Calu3 (cell line): Measurements from ENCODE around the gene ADM. TPM values are rescaled to one million over a fixed set of nuclear protein-coding genes. Genes with fewer than 3 reads are reported as not detected.

Experiments
- BruUV-seq: library from RNA; stranded (reverse); fragments of 400-500 nt; replicated peaks from 2 replicates; lab custom pipeline; 2021; lab: Mats Ljungman, UMichigan
- CTCF ChIA-PET: fragments of 300-600 bp; sonication (Branson Sonifier 250); formaldehyde crosslinking; loops from one replicate; lab custom pipeline; 2022; ENCODE audit warnings: antibody characterized with exemption; lab: Charles Lee
- DNase-seq: peaks from one replicate; pipeline ENCODE4 v3.0.0; 2022
- H3K27ac Mint-ChIP-seq: one replicate; pipeline ENCODE4 v1.8.0; 2022; ENCODE audit warnings: mixed read lengths; ENCODE audit not compliant: unreplicated experiment
- H3K27me3 Mint-ChIP-seq: one replicate; pipeline ENCODE4 v1.8.0; 2022; ENCODE audit warnings: mixed read lengths; ENCODE audit not compliant: unreplicated experiment
- H3K36me3 Mint-ChIP-seq: one replicate; pipeline ENCODE4 v1.8.0; 2022; ENCODE audit warnings: mild to moderate bottlenecking, moderate library complexity, mixed read lengths; ENCODE audit not compliant: insufficient read depth, unreplicated experiment
- H3K4me1 Mint-ChIP-seq: one replicate; pipeline ENCODE4 v1.8.0; 2022; ENCODE audit warnings: mild to moderate bottlenecking, low read depth, mixed read lengths; ENCODE audit not compliant: unreplicated experiment
- H3K4me3 Mint-ChIP-seq: one replicate; pipeline ENCODE4 v1.8.0; 2022; ENCODE audit warnings: mild to moderate bottlenecking, low read depth, moderate library complexity, mixed read lengths; ENCODE audit not compliant: unreplicated experiment
- H3K9me3 Mint-ChIP-seq: one replicate; pipeline ENCODE4 v1.8.0; 2022; ENCODE audit warnings: low read depth, mixed read lengths; ENCODE audit not compliant: unreplicated experiment
- CTCF ChIP-seq: fragments of 200-600 bp; IDR thresholded peaks from one replicate; pipeline ENCODE4 v1.8.0; 2022; ENCODE audit warnings: antibody characterized with exemption; ENCODE audit not compliant: unreplicated experiment
- intact Hi-C: fragments of 100-400 bp; cut with micrococcal nuclease; formaldehyde crosslinking; loops from one replicate; pipeline ENCODE4 v1.10.0; 2022; ENCODE audit not compliant: unreplicated experiment
- total RNA-seq: library from RNA; stranded (reverse); gene quantifications from 2 replicates; pipeline ENCODE4 v1.2.3, GENCODE V29; 2022

The ADM gene
- total RNA-seq, 1 experiment from 2014 or later: 2.0 TPM

GRCh38 chr11:10325277-10326011, 20.6 kb downstream of the ADM start:
- no peak for TF ChIP-seq CTCF
- Mint-ChIP-seq H3K27me3 (peaks cover 8% of the 10 kb centered on the region), H3K36me3 (peaks cover 6% of the 10 kb centered on the region), H3K4me3 (no peak overlapping the region), H3K27ac (no peak overlapping the region), H3K4me1 (peaks cover 27% of the 10 kb centered on the region), H3K9me3 (no peaks in the 10 kb centered on the region)
- CTCF ChIA-PET: interaction anchor here (0.6 to 1.0 kb wide), 2 partner anchors 22 to 35 kb away, joined by 3 to 5 read pairs; no protein-coding TSS in a partner anchor
- BruUV-seq: no TSS peak
- DNase-seq: no peak
- intact Hi-C loops: loop anchor here (5.0 to 10.0 kb wide), 3 partner anchors 42 to 701 kb away; no protein-coding TSS in a partner anchor

GRCh38 chr11:10326012-10326964, 21.4 kb downstream of the ADM start:
- no TSS peak for BruUV-seq
- H3K36me3 Mint-ChIP-seq: peaks cover 6% of the 10 kb centered on the region
- no peak overlapping the region for H3K27ac Mint-ChIP-seq
- intact Hi-C loops: loop anchor here (5.0 to 10.0 kb wide), 3 partner anchors 41 to 701 kb away; no protein-coding TSS in a partner anchor
- peak; percentile 45 for DNase-seq
- peaks cover 8% of the 10 kb centered on the region for H3K27me3 Mint-ChIP-seq
- no peak for TF ChIP-seq CTCF
- H3K4me1 Mint-ChIP-seq: peaks cover 27% of the 10 kb centered on the region
- H3K4me3 Mint-ChIP-seq: no peak overlapping the region
- CTCF ChIA-PET: interaction anchor here (0.6 to 1.4 kb wide), 2 partner anchors 34 to 40 kb away, joined by 4 to 5 read pairs; no protein-coding TSS in a partner anchor
- no peaks in the 10 kb centered on the region for H3K9me3 Mint-ChIP-seq

GRCh38 chr11:10327254-10327653, 22.4 kb downstream of the ADM start:
- H3K27me3 Mint-ChIP-seq: peaks cover 8% of the 10 kb centered on the region
- no peak overlapping the region for H3K27ac Mint-ChIP-seq
- no peaks in the 10 kb centered on the region for H3K9me3 Mint-ChIP-seq
- no TSS peak for BruUV-seq
- H3K36me3 Mint-ChIP-seq: peaks cover 6% of the 10 kb centered on the region
- CTCF ChIA-PET: interaction anchor here (1.4 kb wide), 1 partner anchor 39 kb away, joined by 4 read pairs; no protein-coding TSS in a partner anchor
- intact Hi-C loops: loop anchor here (5.0 to 10.0 kb wide), 3 partner anchors 40 to 702 kb away; no protein-coding TSS in a partner anchor
- DNase-seq: no peak
- TF ChIP-seq CTCF: no peak
- no peak overlapping the region for H3K4me3 Mint-ChIP-seq
- peaks cover 27% of the 10 kb centered on the region for H3K4me1 Mint-ChIP-seq
